IMR-90 (cell line): ENCODE results near the gene TMC1. TPM values are rescaled to one million over a fixed set of nuclear protein-coding genes. Genes with fewer than 3 reads are reported as not detected.

ENCODE experiments used
- ATAC-seq: fragments of 200-7000 bp; cut with Tn5 transposase; 2 replicates; pipeline ENCODE4 v1.9.1; 2020; ENCODE audit warnings: low read depth, mild to moderate bottlenecking, moderate library complexity
- BruUV-seq: library from RNA; stranded (reverse); fragments of 400-500 nt; replicated peaks from 2 replicates; lab custom pipeline; 2021; lab: Mats Ljungman, UMichigan
- CTCF ChIA-PET: fragments of 300-600 bp; formaldehyde crosslinking; extraction: SDS; loops from one replicate; lab custom pipeline; 2021; ENCODE audit warnings: antibody characterized with exemption; lab: Yijun Ruan, JAX
- POLR2A ChIA-PET: fragments of 300-600 bp; sonication (Branson Sonifier 250); formaldehyde crosslinking; loops from one replicate; lab custom pipeline; 2022; ENCODE audit warnings: antibody characterized with exemption; ENCODE audit not compliant: unreplicated experiment; lab: Charles Lee
- DNase-seq: peaks from one replicate; pipeline ENCODE4 v3.0.0; 2013
- H2AFZ ChIP-seq: replicated peaks from 2 replicates; pipeline ENCODE3; 2013; ENCODE audit warnings: low read length, mild to moderate bottlenecking; ENCODE audit not compliant: poor library complexity
- H2AK5ac ChIP-seq: 2 replicates; pipeline ENCODE4 v1.6.1; 2013; ENCODE audit warnings: low read depth, low read length, inconsistent platforms
- H2AK9ac ChIP-seq: replicated peaks from 2 replicates; pipeline ENCODE3; 2013; ENCODE audit warnings: mild to moderate bottlenecking, low read depth, low read length, moderate library complexity; ENCODE audit not compliant: poor library complexity
- H2BK120ac ChIP-seq: 2 replicates; pipeline ENCODE4 v1.6.1; 2013; ENCODE audit warnings: low read depth, low read length, inconsistent platforms
- H2BK15ac ChIP-seq: 3 replicates; pipeline ENCODE4 v1.6.1; 2013; ENCODE audit warnings: low read depth, low read length, inconsistent platforms
- H2BK20ac ChIP-seq: 2 replicates; pipeline ENCODE4 v1.6.1; 2013; ENCODE audit warnings: low read depth, mild to moderate bottlenecking, inconsistent platforms, low read length, moderate library complexity
- H2BK5ac ChIP-seq: 2 replicates; pipeline ENCODE4 v1.6.1; 2013; ENCODE audit warnings: mild to moderate bottlenecking, low read depth, low read length, inconsistent platforms; ENCODE audit not compliant: poor library complexity, severe bottlenecking
- H3K14ac ChIP-seq: replicated peaks from 2 replicates; pipeline ENCODE4 v1.6.1; 2013; ENCODE audit warnings: low read depth, low read length, inconsistent platforms
- H3K18ac ChIP-seq: 2 replicates; pipeline ENCODE4 v1.6.1; 2013; ENCODE audit warnings: low read depth, low read length, control low read depth
- H3K23ac ChIP-seq: 2 replicates; pipeline ENCODE4 v1.6.1; 2013; ENCODE audit warnings: low read depth, low read length, inconsistent platforms
- H3K27ac ChIP-seq: 2 replicates; pipeline ENCODE4 v1.5.1; 2013; ENCODE audit warnings: mild to moderate bottlenecking, control low read depth, low read length; ENCODE audit not compliant: insufficient read depth
- H3K27me3 ChIP-seq: 2 replicates; pipeline ENCODE4 v1.6.1; 2013; ENCODE audit warnings: low read length; ENCODE audit not compliant: control insufficient read depth, insufficient read depth
- H3K36me3 ChIP-seq: 2 replicates; pipeline ENCODE4 v1.6.1; 2013; ENCODE audit warnings: low read length, mixed read lengths; ENCODE audit not compliant: control insufficient read depth, insufficient read depth
- H3K4ac ChIP-seq: 2 replicates; pipeline ENCODE4 v1.6.1; 2013; ENCODE audit warnings: low read depth, low read length, inconsistent platforms
- H3K4me1 ChIP-seq: 2 replicates; pipeline ENCODE4 v1.6.1; 2013; ENCODE audit warnings: low read length, mixed read lengths; ENCODE audit not compliant: control insufficient read depth, insufficient read depth
- H3K4me2 ChIP-seq: 2 replicates; pipeline ENCODE4 v1.6.1; 2013; ENCODE audit warnings: low read depth, mild to moderate bottlenecking, control low read depth, low read length, moderate library complexity
- H3K4me3 ChIP-seq: 2 replicates; pipeline ENCODE4 v1.5.1; 2013; ENCODE audit warnings: low read depth, mild to moderate bottlenecking, control low read depth, low read length, moderate library complexity; ENCODE audit not compliant: insufficient read depth
- H3K56ac ChIP-seq: 2 replicates; pipeline ENCODE4 v1.6.1; 2013; ENCODE audit warnings: low read length, inconsistent platforms; ENCODE audit not compliant: insufficient read depth; ENCODE audit errors: extremely low read depth
- H3K79me1 ChIP-seq, 2 experiments: 2 replicates each; pipeline ENCODE4 v1.6.1; 2013; ENCODE audit warnings: low read length in 2 of 2, inconsistent platforms in 1 of 2, low read depth in 1 of 2
- H3K9ac ChIP-seq: 2 replicates; pipeline ENCODE4 v1.6.1; 2013; ENCODE audit warnings: low read depth, low read length, control low read depth
- H3K9me1 ChIP-seq: 2 replicates; pipeline ENCODE4 v1.6.1; 2013; ENCODE audit warnings: low read length, inconsistent platforms; ENCODE audit not compliant: insufficient read depth
- H3K9me3 ChIP-seq: 2 replicates; pipeline ENCODE4 v1.6.1; 2013; ENCODE audit warnings: low read length; ENCODE audit not compliant: control insufficient read depth, insufficient read depth
- H4K20me1 ChIP-seq: 2 replicates; pipeline ENCODE4 v1.6.1; 2013; ENCODE audit warnings: low read length, inconsistent platforms; ENCODE audit not compliant: insufficient read depth
- H4K5ac ChIP-seq: 2 replicates; pipeline ENCODE4 v1.6.1; 2013; ENCODE audit warnings: mild to moderate bottlenecking, low read depth, low read length, control low read depth
- H4K8ac ChIP-seq, 2 experiments: 2 replicates each; pipeline ENCODE4 v1.6.1; 2013; ENCODE audit warnings: low read depth in 2 of 2, low read length in 2 of 2, control low read depth in 1 of 2, inconsistent platforms in 1 of 2
- H4K91ac ChIP-seq: 2 replicates; pipeline ENCODE4 v1.6.1; 2013; ENCODE audit warnings: low read depth, low read length, inconsistent platforms; ENCODE audit not compliant: insufficient read depth
- BHLHE40 ChIP-seq: fragments of 150-350 bp; IDR thresholded peaks from 2 replicates; pipeline ENCODE4 v1.6.1; 2016; ENCODE audit warnings: mild to moderate bottlenecking, low read depth, low read length
- CEBPB ChIP-seq: IDR thresholded peaks from 2 replicates; pipeline ENCODE4 v1.6.1; 2012; ENCODE audit warnings: low read depth, low read length, improper control_type of control experiment
- CHD1 ChIP-seq: IDR thresholded peaks from 2 replicates; pipeline ENCODE4 v1.6.1; 2012; ENCODE audit warnings: low read depth, low read length, improper control_type of control experiment
- CTCF ChIP-seq: conservative IDR thresholded peaks from 2 replicates; pipeline ENCODE4 v1.5.1; 2012; ENCODE audit warnings: mild to moderate bottlenecking, low read depth, low read length, improper control_type of control experiment
- ELK1 ChIP-seq: fragments of 150-350 bp; IDR thresholded peaks from 2 replicates; pipeline ENCODE4 v1.6.1; 2016; ENCODE audit warnings: low read depth, mild to moderate bottlenecking, low read length, moderate library complexity, borderline replicate concordance
- FOS ChIP-seq: fragments of 150-350 bp; IDR thresholded peaks from 2 replicates; pipeline ENCODE4 v1.6.1; 2016; ENCODE audit warnings: low read depth, low read length
- MAFK ChIP-seq: IDR thresholded peaks from 2 replicates; pipeline ENCODE4 v1.6.1; 2012; ENCODE audit warnings: low read depth, low read length, improper control_type of control experiment
- MAZ ChIP-seq: IDR thresholded peaks from 2 replicates; pipeline ENCODE4 v1.6.1; 2012; ENCODE audit warnings: low read depth, mild to moderate bottlenecking, low read length, improper control_type of control experiment, moderate library complexity, borderline replicate concordance
- NFE2L2 ChIP-seq: fragments of 150-350 bp; IDR thresholded peaks from 2 replicates; pipeline ENCODE4 v1.6.1; 2016; ENCODE audit warnings: low read depth, mild to moderate bottlenecking, low read length
- POLR2A ChIP-seq: IDR thresholded peaks from 2 replicates; pipeline ENCODE4 v1.6.1; 2012; ENCODE audit warnings: mild to moderate bottlenecking, low read depth, low read length
- RFX5 ChIP-seq: IDR thresholded peaks from 2 replicates; pipeline ENCODE4 v1.8.0; 2012; ENCODE audit warnings: low read depth, mild to moderate bottlenecking, low read length, moderate library complexity
- SMC3 ChIP-seq: fragments of 150-350 bp; IDR thresholded peaks from 2 replicates; pipeline ENCODE4 v1.6.1; 2016; ENCODE audit warnings: low read depth, mild to moderate bottlenecking, antibody characterized with exemption, low read length, moderate library complexity
- USF2 ChIP-seq: fragments of 150-350 bp; IDR thresholded peaks from 2 replicates; pipeline ENCODE4 v1.6.1; 2017; ENCODE audit warnings: mild to moderate bottlenecking, antibody characterized with exemption, low read length, low read depth
- WGBS, 2 experiments: methylation state at CpG; one replicate each; pipeline versions ENCODE4 v1.1.5 to v1.1.7; 2013; ENCODE audit warnings: missing lambda C conversion rate in 2 of 2; ENCODE audit not compliant: insufficient read length in 1 of 2; ENCODE audit errors: extremely low coverage in 2 of 2; 5-methylcytosine and 5-hydroxymethylcytosine counted together
- dilution Hi-C: fragments of 300-500 bp; cut with HindIII; formaldehyde crosslinking; loops from one replicate; pipeline ENCODE4 v1.14.3; 2018; ENCODE audit warnings: low sequenced_read_pairs; ENCODE audit not compliant: unreplicated experiment
- in situ Hi-C: fragments of 300-500 bp; cut with MboI; formaldehyde crosslinking; loops from 3 replicates; pipeline ENCODE4 v1.14.3; 2019; ENCODE audit warnings: low sequenced_read_pairs, inconsistent platforms, mixed read lengths
- intact Hi-C: fragments of 100-400 bp; cut with micrococcal nuclease; formaldehyde crosslinking; loops from 2 replicates; pipeline ENCODE4 v1.10.0; 2022
- polyA plus RNA-seq, 3 experiments: library from polyadenylated mRNA; depleted of rRNA; stranded (reverse); fragments of >200 nt; gene quantifications; 2 replicates each; pipeline ENCODE4 v1.2.3, GENCODE V29; 2012; ENCODE audit warnings: low replicate concordance in 1 of 3
- total RNA-seq: library from RNA; depleted of rRNA; stranded (reverse); fragments of >200 nt; gene quantifications from 2 replicates; pipeline ENCODE4 v1.2.3, GENCODE V29; 2012

The TMC1 gene
- total and polyA plus RNA-seq, 2 of the 4 experiments (the other 2 are of a cell fraction), result not detected

- peaks cover 5% of the 10 kb centered on the region for H3K4me1 ChIP-seq
- H4K5ac ChIP-seq, result peak overlapping the region; percentile 75
- no peak overlapping the region; the same call in 1 of the 2 replicates for H3K14ac ChIP-seq
- peak overlapping the region; percentile 37; the same call in 1 of the 2 replicates for H3K4ac ChIP-seq
- dilution Hi-C loops (no loop called here), intact Hi-C loops (loop anchor here (10.0 kb wide), 1 partner anchor 77 kb away; no protein-coding TSS in a partner anchor), in situ Hi-C loops (loop anchor here (25.0 kb wide), 1 partner anchor 814 kb away; no protein-coding TSS in a partner anchor)
- H4K8ac ChIP-seq, result peak overlapping the region in 1 of 2 experiments; percentile 71; a peak in 2 of 4 replicates
- no peak overlapping the region for H3K4me3 ChIP-seq
- H3K23ac ChIP-seq, result peak overlapping the region; percentile 64; the same call in 1 of the 2 replicates
- H2BK15ac ChIP-seq, result peak overlapping the region; percentile 91; the same call in 2 of the 3 replicates
- no peak overlapping the region for H2AFZ ChIP-seq
- no peak for TF ChIP-seq RFX5
- no peak for TF ChIP-seq FOS
- no peak for TF ChIP-seq CEBPB
- no peak for TF ChIP-seq SMC3
- TF ChIP-seq MAFK, result no peak
- TF ChIP-seq NFE2L2, result no peak
- no peak for TF ChIP-seq POLR2A
- no peak for TF ChIP-seq MAZ
- TF ChIP-seq USF2, result no peak
- no peak for TF ChIP-seq BHLHE40
- no peak for TF ChIP-seq CHD1
- no peak for TF ChIP-seq CTCF
- no peak for TF ChIP-seq ELK1
- H2AK5ac ChIP-seq, result no peak overlapping the region
- peak overlapping the region; percentile 71 for H2BK120ac ChIP-seq
- H3K9me1 ChIP-seq, result no peaks in the 10 kb centered on the region; the same call in 1 of the 2 replicates
- DNase-seq (no peak), ATAC-seq (no peak)
- H3K4me2 ChIP-seq, result no peak overlapping the region
- no CpG with 5 or more reads among the region's 2 CpGs for WGBS, 2 experiments
- no peak overlapping the region for H2AK9ac ChIP-seq
- H2BK20ac ChIP-seq, result peak overlapping the region; percentile 51
- BruUV-seq, result no TSS peak
- no peaks in the 10 kb centered on the region for H3K36me3 ChIP-seq
- no peak overlapping the region for H2BK5ac ChIP-seq
- peak overlapping the region; percentile 77 for H3K18ac ChIP-seq
- H4K91ac ChIP-seq, result peak overlapping the region; percentile 66
- no peaks in the 10 kb centered on the region for H4K20me1 ChIP-seq
- ChIA-PET POLR2A (no interaction called here), CTCF (interaction anchor here (0.9 kb wide), 1 partner anchor 35 kb away, joined by 3 read pairs; no protein-coding TSS in a partner anchor)
- H3K27ac ChIP-seq, result no peak overlapping the region
- H3K79me1 ChIP-seq, result no peaks in the 10 kb centered on the region
- H3K9ac ChIP-seq, result no peak overlapping the region
- no peak overlapping the region for H3K56ac ChIP-seq
- no peaks in the 10 kb centered on the region; the same call in 1 of the 2 replicates for H3K9me3 ChIP-seq
- H3K27me3 ChIP-seq, result no peaks in the 10 kb centered on the region
These were observed 29.9 kb downstream of the TMC1 start for GRCh38 chr9:72551306-72551705.
